Nephron progenitor cell (in vitro differentiated cells): Measurements from ENCODE around the gene OVOL1.

ENCODE experiments used
- DNase-seq: peaks from one replicate; pipeline ENCODE4 v3.0.0; 2021
- H3K27ac Mint-ChIP-seq: 2 replicates; pipeline ENCODE4 v1.8.0; 2021; ENCODE audit warnings: mild to moderate bottlenecking, moderate library complexity, mixed read lengths
- H3K27me3 Mint-ChIP-seq: 2 replicates; pipeline ENCODE4 v1.8.0; 2021; ENCODE audit warnings: mild to moderate bottlenecking, low read depth, mixed read lengths; ENCODE audit not compliant: poor library complexity
- H3K36me3 Mint-ChIP-seq: 2 replicates; pipeline ENCODE4 v1.8.0; 2021; ENCODE audit warnings: low read depth, mixed read lengths
- H3K4me1 Mint-ChIP-seq: 2 replicates; pipeline ENCODE4 v1.8.0; 2021; ENCODE audit warnings: mixed read lengths
- H3K4me3 Mint-ChIP-seq: 2 replicates; pipeline ENCODE4 v1.8.0; 2021; ENCODE audit warnings: mild to moderate bottlenecking, moderate library complexity, mixed read lengths
- H3K9me3 Mint-ChIP-seq: 2 replicates; pipeline ENCODE4 v1.8.0; 2021; ENCODE audit warnings: mild to moderate bottlenecking, moderate library complexity, mixed read lengths
- TF ChIP-seq, protein P1 (sequence below): fragments of 200-600 bp; sonication (generic); IDR thresholded peaks from 2 replicates; pipeline ENCODE4 v1.5.0; 2021; ENCODE audit warnings: antibody characterized with exemption

Gene OVOL1

DNA sequence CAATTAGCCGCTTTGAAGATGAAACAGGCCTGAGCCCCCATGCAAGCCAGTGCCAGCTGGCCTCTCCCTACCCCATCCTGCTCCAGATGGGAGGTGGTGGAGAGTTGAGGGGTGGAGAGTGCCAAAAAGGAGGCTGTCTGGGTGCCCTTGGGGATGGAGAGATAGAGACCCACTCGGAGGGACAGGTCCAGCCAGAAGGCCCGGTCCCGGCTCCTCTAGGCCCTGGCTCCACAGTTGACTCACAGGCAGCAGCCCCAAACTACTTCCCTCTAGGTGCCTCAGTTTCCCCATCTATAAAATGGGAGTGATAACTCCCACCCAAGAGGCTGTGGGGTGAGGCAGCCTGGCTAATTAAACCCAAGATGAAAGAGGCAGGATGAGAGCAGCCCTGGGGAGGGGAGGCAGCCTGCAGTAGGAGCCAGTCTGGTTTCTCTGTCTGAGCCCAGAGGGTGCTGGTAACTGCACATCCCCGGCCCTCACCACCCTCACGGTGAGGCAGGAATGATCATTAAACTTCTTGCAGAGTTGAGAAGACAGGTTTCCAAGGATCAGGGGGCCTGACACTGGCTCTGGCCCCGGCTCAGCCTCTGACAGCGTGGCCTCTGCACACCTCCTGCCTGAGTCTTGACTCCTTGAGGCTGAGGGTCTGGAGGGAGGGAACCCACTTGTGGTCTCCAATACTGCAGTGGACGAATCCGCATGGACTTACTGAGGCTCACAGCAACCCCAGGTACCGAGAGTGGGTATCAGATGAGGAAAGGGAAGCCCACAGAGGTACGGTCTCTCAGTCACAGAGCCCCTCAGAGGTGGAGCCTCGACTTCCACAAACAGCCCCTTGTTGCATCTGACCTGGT, 4.7 kb upstream of the OVOL1 start:
- Mint-ChIP-seq H3K4me3 (no peak overlapping the region), H3K36me3 (peaks cover 15% of the 10 kb centered on the region), H3K27ac (no peak overlapping the region), H3K27me3 (peaks cover 60% of the 10 kb centered on the region), H3K9me3 (no peaks in the 10 kb centered on the region), H3K4me1 (peaks cover 22% of the 10 kb centered on the region)
- TF ChIP-seq, protein P1, sequence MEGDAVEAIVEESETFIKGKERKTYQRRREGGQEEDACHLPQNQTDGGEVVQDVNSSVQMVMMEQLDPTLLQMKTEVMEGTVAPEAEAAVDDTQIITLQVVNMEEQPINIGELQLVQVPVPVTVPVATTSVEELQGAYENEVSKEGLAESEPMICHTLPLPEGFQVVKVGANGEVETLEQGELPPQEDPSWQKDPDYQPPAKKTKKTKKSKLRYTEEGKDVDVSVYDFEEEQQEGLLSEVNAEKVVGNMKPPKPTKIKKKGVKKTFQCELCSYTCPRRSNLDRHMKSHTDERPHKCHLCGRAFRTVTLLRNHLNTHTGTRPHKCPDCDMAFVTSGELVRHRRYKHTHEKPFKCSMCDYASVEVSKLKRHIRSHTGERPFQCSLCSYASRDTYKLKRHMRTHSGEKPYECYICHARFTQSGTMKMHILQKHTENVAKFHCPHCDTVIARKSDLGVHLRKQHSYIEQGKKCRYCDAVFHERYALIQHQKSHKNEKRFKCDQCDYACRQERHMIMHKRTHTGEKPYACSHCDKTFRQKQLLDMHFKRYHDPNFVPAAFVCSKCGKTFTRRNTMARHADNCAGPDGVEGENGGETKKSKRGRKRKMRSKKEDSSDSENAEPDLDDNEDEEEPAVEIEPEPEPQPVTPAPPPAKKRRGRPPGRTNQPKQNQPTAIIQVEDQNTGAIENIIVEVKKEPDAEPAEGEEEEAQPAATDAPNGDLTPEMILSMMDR = no peak
- DNase-seq = no peak

- H3K9me3 Mint-ChIP-seq = no peaks in the 10 kb centered on the region
- DNase-seq = no peak
- no peak overlapping the region for H3K27ac Mint-ChIP-seq
- H3K36me3 Mint-ChIP-seq = peaks cover 13% of the 10 kb centered on the region
- H3K27me3 Mint-ChIP-seq = peaks cover 62% of the 10 kb centered on the region
- peak overlapping the region; percentile 4 for H3K4me3 Mint-ChIP-seq
- H3K4me1 Mint-ChIP-seq = peaks cover 22% of the 10 kb centered on the region
- TF ChIP-seq, protein P1 = no peak
These were observed 4.0 kb upstream of the OVOL1 start for GRCh38 chr11:65782816-65783228.

- H3K36me3 Mint-ChIP-seq = peaks cover 13% of the 10 kb centered on the region
- H3K27ac Mint-ChIP-seq = no peak overlapping the region
- H3K4me1 Mint-ChIP-seq = peaks cover 45% of the 10 kb centered on the region
- H3K9me3 Mint-ChIP-seq = no peaks in the 10 kb centered on the region
- H3K27me3 Mint-ChIP-seq = peaks cover 84% of the 10 kb centered on the region
- peak overlapping the region; percentile 71 for H3K4me3 Mint-ChIP-seq
- TF ChIP-seq, protein P1 = no peak
- no peak for DNase-seq
These were observed 1.4 kb upstream of the OVOL1 start for GRCh38 chr11:65785319-65786007.

GRCh38 chr11:65786008-65786785, 666 bp upstream of the OVOL1 start:
- DNase-seq = no peak
- Mint-ChIP-seq H3K4me1 (peaks cover 50% of the 10 kb centered on the region), H3K9me3 (no peaks in the 10 kb centered on the region), H3K4me3 (peak overlapping the region; percentile 71), H3K36me3 (peaks cover 13% of the 10 kb centered on the region), H3K27ac (no peak overlapping the region), H3K27me3 (peaks cover 86% of the 10 kb centered on the region)
- TF ChIP-seq, protein P1 = no peak

- H3K4me1 Mint-ChIP-seq = peaks cover 54% of the 10 kb centered on the region
- peaks cover 12% of the 10 kb centered on the region for H3K36me3 Mint-ChIP-seq
- TF ChIP-seq, protein P1 = no peak
- H3K4me3 Mint-ChIP-seq = peak overlapping the region; percentile 86
- peak overlapping the region; percentile 96 for H3K27ac Mint-ChIP-seq
- no peaks in the 10 kb centered on the region for H3K9me3 Mint-ChIP-seq
- peaks cover 73% of the 10 kb centered on the region for H3K27me3 Mint-ChIP-seq
- peak; percentile 80 for DNase-seq
These were observed 1.1 kb downstream of the OVOL1 start for GRCh38 chr11:65787649-65788622.
